MM.1S (cell line): Measurements from ENCODE around the gene AP2S1.

Experiments
- EZH2phosphoT487 ChIP-seq: fragments of 300-600 bp; sonication (generic); IDR thresholded peaks from 2 replicates; pipeline ENCODE4 v1.6.1; 2018; ENCODE audit warnings: antibody characterized with exemption, low read length
- TF ChIP-seq, protein P1 (sequence below): fragments of 300-600 bp; sonication (generic); IDR thresholded peaks from 2 replicates; pipeline ENCODE4 v1.5.1; 2016; ENCODE audit warnings: antibody characterized with exemption, low read length, mixed read lengths

- TF ChIP-seq, protein P1, sequence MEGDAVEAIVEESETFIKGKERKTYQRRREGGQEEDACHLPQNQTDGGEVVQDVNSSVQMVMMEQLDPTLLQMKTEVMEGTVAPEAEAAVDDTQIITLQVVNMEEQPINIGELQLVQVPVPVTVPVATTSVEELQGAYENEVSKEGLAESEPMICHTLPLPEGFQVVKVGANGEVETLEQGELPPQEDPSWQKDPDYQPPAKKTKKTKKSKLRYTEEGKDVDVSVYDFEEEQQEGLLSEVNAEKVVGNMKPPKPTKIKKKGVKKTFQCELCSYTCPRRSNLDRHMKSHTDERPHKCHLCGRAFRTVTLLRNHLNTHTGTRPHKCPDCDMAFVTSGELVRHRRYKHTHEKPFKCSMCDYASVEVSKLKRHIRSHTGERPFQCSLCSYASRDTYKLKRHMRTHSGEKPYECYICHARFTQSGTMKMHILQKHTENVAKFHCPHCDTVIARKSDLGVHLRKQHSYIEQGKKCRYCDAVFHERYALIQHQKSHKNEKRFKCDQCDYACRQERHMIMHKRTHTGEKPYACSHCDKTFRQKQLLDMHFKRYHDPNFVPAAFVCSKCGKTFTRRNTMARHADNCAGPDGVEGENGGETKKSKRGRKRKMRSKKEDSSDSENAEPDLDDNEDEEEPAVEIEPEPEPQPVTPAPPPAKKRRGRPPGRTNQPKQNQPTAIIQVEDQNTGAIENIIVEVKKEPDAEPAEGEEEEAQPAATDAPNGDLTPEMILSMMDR = peak; percentile 71
- no peak for TF ChIP-seq EZH2phosphoT487
Measured at GRCh38 chr19:46840498-46840942, 10.1 kb downstream of the AP2S1 start.
